GM11168 (cell line): ENCODE measurements around the gene SNAPC2.
"Not testable (repeated sequence)": the region's sequence is repeated elsewhere in the genome, so short reads cannot be mapped to it uniquely, and the experiment has no call there.

Experiments
- in situ Hi-C: fragments of 300-500 bp; cut with MboI; formaldehyde crosslinking; loops from one replicate; pipeline ENCODE4 v1.12.0; 2022; ENCODE audit warnings: low sequenced_read_pairs; ENCODE audit not compliant: unreplicated experiment

The SNAPC2 gene

GRCh38 chr19:7930765-7931164, 10.6 kb downstream of the SNAPC2 start:
- in situ Hi-C loops, result no loop called here

GRCh38 chr19:7931221-7932061, 11.3 kb downstream of the SNAPC2 start:
- in situ Hi-C loops, result no loop called here

GRCh38 chr19:7932276-7932929, 12.3 kb downstream of the SNAPC2 start:
- in situ Hi-C loops, result no loop called here

- in situ Hi-C loops, result no loop called here
These were observed 12.8 kb downstream of the SNAPC2 start for GRCh38 chr19:7932930-7933300.

GRCh38 chr19:7933411-7933810, 13.3 kb downstream of the SNAPC2 start:
- in situ Hi-C loops, result no loop called here

GRCh38 chr19:7933828-7934725, 13.9 kb downstream of the SNAPC2 start:
- in situ Hi-C loops, result no loop called here

GRCh38 chr19:7934766-7935165, 14.6 kb downstream of the SNAPC2 start:
- in situ Hi-C loops, result no loop called here

- in situ Hi-C loops, result no loop called here
These were observed 20.7 kb downstream of the SNAPC2 start for GRCh38 chr19:7940841-7941240.

- in situ Hi-C loops, result no loop called here
These were observed 21.9 kb downstream of the SNAPC2 start for GRCh38 chr19:7941895-7942596.

GRCh38 chr19:7942981-7943443, 22.9 kb downstream of the SNAPC2 start:
- in situ Hi-C loops, result no loop called here

- in situ Hi-C loops, result no loop called here
These were observed 23.5 kb downstream of the SNAPC2 start, which contains the start of gene TIMM44 for GRCh38 chr19:7943444-7944176. Gene TIMM44 (minus strand): TSS chr19:7943666. CDS start chr19:7943651, 15 bp downstream.

GRCh38 chr19:7944177-7944761, 24.1 kb downstream of the SNAPC2 start:
- in situ Hi-C loops, result no loop called here

GRCh38 chr19:7947939-7948338, 27.8 kb downstream of the SNAPC2 start:
- in situ Hi-C loops, result no loop called here

GRCh38 chr19:7953060-7953459, 32.9 kb downstream of the SNAPC2 start:
- in situ Hi-C loops, result no loop called here

GRCh38 chr19:7953576-7953975, 33.4 kb downstream of the SNAPC2 start:
- in situ Hi-C loops, result no loop called here

- in situ Hi-C loops, result no loop called here
These were observed 35.6 kb downstream of the SNAPC2 start for GRCh38 chr19:7955696-7956095.

- in situ Hi-C loops, result no loop called here
These were observed 39.1 kb downstream of the SNAPC2 start for GRCh38 chr19:7959211-7959610.

GRCh38 chr19:7961082-7961481, 40.9 kb downstream of the SNAPC2 start:
- in situ Hi-C loops, result not testable (repeated sequence)
